Brain microvascular endothelial cell (primary cell): ENCODE data around the gene SGCD.
"Not testable (repeated sequence)": the region's sequence is repeated elsewhere in the genome, so short reads cannot be mapped to it uniquely, and the experiment has no call there.

Experiments used
- DNase-seq: peaks from one replicate; pipeline ENCODE4 v3.0.0-alpha.2; 2020
- H3K27ac ChIP-seq: fragments of 250-450 bp; sonication (Bioruptor Pico); 2 replicates; pipeline ENCODE4 v1.5.1; 2020; ENCODE audit warnings: mild to moderate bottlenecking, moderate library complexity
- H3K27me3 ChIP-seq: fragments of 250-450 bp; sonication (Bioruptor Pico); replicated peaks from 2 replicates; pipeline ENCODE4 v1.5.1; 2020; ENCODE audit warnings: mild to moderate bottlenecking
- H3K36me3 ChIP-seq: fragments of 250-450 bp; sonication (Bioruptor Pico); replicated peaks from 2 replicates; pipeline ENCODE4 v1.5.1; 2020; ENCODE audit warnings: mild to moderate bottlenecking
- H3K4me3 ChIP-seq: 2 replicates; pipeline ENCODE4 v1.5.1; 2011; ENCODE audit warnings: low read depth, mild to moderate bottlenecking, control low read depth, low read length, moderate library complexity
- in situ Hi-C: cut with HindIII; loops from 2 replicates; pipeline ENCODE4 v1.10.0; 2017; ENCODE audit warnings: low sequenced_read_pairs, low pct_ligation_motif_present
- TF ChIP-seq, protein P1 (sequence below): IDR thresholded peaks from 2 replicates; pipeline ENCODE4 v1.5.1; 2011; ENCODE audit warnings: low read depth, mild to moderate bottlenecking, moderate library complexity, low read length, control low read depth, inconsistent platforms; ENCODE audit errors: missing control alignments

SGCD gene

DNA sequence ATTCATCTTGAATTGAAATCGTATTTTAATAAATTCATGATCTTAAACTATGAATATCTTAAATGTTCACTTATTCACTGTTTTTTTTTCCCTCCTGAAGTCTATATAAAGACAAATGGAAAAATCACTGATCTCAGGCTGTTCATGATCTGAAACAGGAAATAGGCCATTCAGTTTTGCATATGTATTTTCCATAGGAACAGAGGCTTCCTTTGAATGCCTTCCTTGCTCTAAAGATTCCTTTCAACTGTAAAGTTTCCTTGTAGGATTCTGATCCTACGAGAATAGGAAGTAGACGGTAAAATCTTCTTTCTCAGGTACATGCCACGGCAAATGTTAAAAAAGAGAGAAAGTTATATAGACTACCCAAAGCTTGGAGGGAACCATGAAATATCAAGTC is 328.8 kb downstream of the SGCD start:
- in situ Hi-C loops = no loop called here
- TF ChIP-seq, protein P1, sequence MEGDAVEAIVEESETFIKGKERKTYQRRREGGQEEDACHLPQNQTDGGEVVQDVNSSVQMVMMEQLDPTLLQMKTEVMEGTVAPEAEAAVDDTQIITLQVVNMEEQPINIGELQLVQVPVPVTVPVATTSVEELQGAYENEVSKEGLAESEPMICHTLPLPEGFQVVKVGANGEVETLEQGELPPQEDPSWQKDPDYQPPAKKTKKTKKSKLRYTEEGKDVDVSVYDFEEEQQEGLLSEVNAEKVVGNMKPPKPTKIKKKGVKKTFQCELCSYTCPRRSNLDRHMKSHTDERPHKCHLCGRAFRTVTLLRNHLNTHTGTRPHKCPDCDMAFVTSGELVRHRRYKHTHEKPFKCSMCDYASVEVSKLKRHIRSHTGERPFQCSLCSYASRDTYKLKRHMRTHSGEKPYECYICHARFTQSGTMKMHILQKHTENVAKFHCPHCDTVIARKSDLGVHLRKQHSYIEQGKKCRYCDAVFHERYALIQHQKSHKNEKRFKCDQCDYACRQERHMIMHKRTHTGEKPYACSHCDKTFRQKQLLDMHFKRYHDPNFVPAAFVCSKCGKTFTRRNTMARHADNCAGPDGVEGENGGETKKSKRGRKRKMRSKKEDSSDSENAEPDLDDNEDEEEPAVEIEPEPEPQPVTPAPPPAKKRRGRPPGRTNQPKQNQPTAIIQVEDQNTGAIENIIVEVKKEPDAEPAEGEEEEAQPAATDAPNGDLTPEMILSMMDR = no peak
- H3K4me3 ChIP-seq = no peak overlapping the region
- H3K27me3 ChIP-seq = no peaks in the 10 kb centered on the region
- no peaks in the 10 kb centered on the region for H3K36me3 ChIP-seq
- DNase-seq = no peak
- no peak overlapping the region for H3K27ac ChIP-seq

DNA sequence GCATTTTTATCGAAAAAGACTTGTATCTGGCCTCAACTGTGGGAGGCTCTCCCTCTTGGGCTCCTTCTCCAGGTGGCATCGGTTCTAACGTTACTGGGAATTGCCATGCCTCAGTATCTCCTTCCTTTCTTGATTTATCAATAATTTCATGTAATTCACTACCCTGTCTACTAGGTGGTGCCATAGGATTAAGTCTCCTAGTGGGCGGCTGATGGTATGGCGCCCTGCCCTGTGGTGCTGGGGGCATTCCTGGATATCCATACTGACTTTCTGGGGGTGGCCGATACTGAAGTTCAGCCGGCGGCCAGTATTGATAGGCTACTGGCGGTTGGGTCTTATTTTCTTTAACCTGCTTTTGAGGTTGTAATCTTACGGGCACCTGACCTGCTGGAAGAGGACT is 337.9 kb downstream of the SGCD start:
- H3K36me3 ChIP-seq, DNase-seq, H3K27me3 ChIP-seq, H3K27ac ChIP-seq, in situ Hi-C loops, H3K4me3 ChIP-seq: not testable (repeated sequence)

DNA sequence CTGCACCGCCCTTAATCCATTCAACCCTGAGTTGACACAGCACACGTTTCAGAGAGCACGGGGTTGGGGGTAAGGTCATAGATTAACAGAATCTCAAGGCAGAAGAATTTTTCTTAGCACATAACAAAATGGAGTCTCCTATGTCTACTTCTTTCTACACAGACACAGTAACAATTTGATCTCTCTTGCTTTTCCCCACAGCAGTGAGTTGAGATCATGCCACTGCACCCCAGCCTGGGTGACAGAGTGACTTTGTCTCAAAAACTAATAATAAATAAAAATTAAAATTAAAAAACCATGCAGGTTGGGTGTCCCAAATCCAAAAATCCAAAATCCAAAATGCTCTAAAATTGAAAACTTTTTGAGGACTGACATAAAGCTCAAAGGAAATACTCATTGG is 339.7 kb downstream of the SGCD start:
- in situ Hi-C loops, DNase-seq, H3K27ac ChIP-seq: not testable (repeated sequence)

DNA sequence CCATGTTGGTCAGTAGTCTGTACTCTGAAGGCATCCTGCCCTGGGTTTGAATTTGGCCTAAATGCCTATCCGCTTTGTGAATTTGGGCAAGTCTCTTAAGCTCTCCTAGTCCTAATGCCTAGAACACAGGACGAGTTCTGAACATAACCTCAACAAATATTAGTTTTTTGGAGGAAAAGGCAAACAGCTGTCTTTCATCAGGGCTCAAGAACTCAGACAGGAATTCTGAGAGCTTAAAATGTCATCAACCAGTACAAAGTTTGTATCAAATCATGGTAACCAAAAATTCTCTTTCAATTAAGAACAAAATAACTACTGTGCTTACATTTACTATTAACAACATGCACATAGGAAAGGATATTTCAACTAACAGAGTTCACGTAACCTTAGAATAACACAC is 340.7 kb downstream of the SGCD start:
- no peaks in the 10 kb centered on the region for H3K27me3 ChIP-seq
- DNase-seq = no peak
- no peaks in the 10 kb centered on the region for H3K36me3 ChIP-seq
- H3K4me3 ChIP-seq = no peak overlapping the region
- in situ Hi-C loops = no loop called here
- TF ChIP-seq, protein P1 = no peak
- H3K27ac ChIP-seq = no peak overlapping the region

More for the DNA sequence above, 339.7 kb downstream of the SGCD start:
- H3K27me3 ChIP-seq, H3K4me3 ChIP-seq, H3K36me3 ChIP-seq: not testable (repeated sequence)

DNA sequence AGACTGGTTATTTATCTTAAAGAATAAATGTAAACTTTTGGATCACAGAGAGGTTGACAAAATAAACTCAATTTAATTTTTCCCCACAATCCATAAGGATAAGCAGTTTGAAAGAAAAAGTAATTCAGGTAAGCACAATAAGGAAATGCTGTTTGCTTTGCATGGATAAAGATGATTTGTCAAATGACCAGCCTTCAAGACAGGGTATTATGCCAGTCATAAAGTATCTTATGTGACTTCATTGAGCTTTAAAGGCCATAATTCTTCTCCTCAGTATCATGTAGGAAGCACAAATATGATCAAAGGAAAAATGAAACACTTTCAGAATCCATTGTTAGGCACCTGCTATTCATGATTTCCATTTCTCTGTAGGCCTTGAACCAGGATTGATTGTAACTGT is 342.5 kb downstream of the SGCD start:
- DNase-seq = no peak
- in situ Hi-C loops = no loop called here
- TF ChIP-seq, protein P1 = no peak
- no peaks in the 10 kb centered on the region for H3K27me3 ChIP-seq
- H3K27ac ChIP-seq = no peak overlapping the region
- no peak overlapping the region for H3K4me3 ChIP-seq
- no peaks in the 10 kb centered on the region for H3K36me3 ChIP-seq

DNA sequence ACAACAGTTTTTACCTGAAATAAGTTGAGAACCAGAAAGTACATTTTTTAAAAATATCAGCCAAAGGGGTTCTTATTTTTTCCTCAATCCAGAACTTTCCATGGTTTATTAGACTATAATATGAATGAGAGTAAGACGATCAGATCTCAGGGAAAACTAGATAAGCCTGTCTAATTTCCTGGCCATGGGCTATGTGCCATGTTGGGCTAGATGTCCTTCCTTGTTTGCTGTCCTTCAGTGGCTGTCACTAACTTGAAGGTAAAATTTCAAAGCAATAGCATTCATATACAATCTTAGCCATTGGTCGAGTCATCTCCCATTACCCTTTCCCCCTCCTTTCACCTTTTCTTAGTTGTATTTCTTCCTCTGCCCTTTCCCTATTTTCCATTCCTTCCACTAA is 343.7 kb downstream of the SGCD start:
- no peak overlapping the region for H3K27ac ChIP-seq
- in situ Hi-C loops = no loop called here
- DNase-seq = no peak
- H3K36me3 ChIP-seq = no peaks in the 10 kb centered on the region
- H3K27me3 ChIP-seq = no peaks in the 10 kb centered on the region
- no peak overlapping the region for H3K4me3 ChIP-seq
- TF ChIP-seq, protein P1 = no peak

DNA sequence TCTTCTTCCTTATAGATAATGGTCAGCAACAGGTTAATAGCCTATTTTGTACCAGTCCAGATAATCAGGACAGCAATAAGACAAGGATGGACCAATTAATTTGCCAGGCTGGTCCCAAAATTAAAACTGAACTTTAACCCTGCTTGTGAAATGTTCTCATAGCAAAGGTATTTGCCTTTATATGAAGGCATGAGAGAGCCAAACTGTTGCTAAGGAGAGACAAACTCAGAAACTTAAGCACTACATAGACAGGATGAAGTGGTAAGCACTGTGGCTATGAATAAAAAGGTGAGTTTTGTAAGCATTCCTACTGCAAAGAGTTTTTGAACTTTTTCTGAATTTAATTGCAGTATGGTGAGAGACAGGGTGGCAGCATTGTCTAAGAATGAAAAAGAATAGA is 348.4 kb downstream of the SGCD start:
- DNase-seq = no peak
- no peaks in the 10 kb centered on the region for H3K27me3 ChIP-seq
- in situ Hi-C loops = no loop called here
- TF ChIP-seq, protein P1 = no peak
- no peak overlapping the region for H3K4me3 ChIP-seq
- H3K27ac ChIP-seq = no peak overlapping the region
- H3K36me3 ChIP-seq = no peaks in the 10 kb centered on the region
